Tibial nerve (tissue), 4 donors: ENCODE results near the gene MAP3K7CL.

Source experiments
- EP300 ChIP-seq, 2 donors: sonication (generic); formaldehyde crosslinking; IDR thresholded peaks; one replicate each; pipeline ENCODE4 v1.6.1; 2017; ENCODE audit warnings: antibody characterized with exemption in 2 of 2, mild to moderate bottlenecking in 1 of 2
- POLR2A ChIP-seq, 2 donors: fragments of 450-650 bp; IDR thresholded peaks; one replicate each; pipeline ENCODE4 v1.6.1; 2017; ENCODE audit warnings: antibody characterized with exemption in 2 of 2, mild to moderate bottlenecking in 2 of 2, moderate library complexity in 2 of 2
- TF ChIP-seq, protein P1 (sequence below), 5 experiments: fragments of 200-600 bp in 3 of 5; fragments of 450-650 bp in 2 of 5; sonication (generic) in 3 of 5; IDR thresholded peaks; one replicate each; pipeline ENCODE4 v1.5.1; 2016 to 2019; ENCODE audit warnings: antibody characterized with exemption in 5 of 5, mild to moderate bottlenecking in 3 of 5, moderate library complexity in 2 of 5

DNA sequence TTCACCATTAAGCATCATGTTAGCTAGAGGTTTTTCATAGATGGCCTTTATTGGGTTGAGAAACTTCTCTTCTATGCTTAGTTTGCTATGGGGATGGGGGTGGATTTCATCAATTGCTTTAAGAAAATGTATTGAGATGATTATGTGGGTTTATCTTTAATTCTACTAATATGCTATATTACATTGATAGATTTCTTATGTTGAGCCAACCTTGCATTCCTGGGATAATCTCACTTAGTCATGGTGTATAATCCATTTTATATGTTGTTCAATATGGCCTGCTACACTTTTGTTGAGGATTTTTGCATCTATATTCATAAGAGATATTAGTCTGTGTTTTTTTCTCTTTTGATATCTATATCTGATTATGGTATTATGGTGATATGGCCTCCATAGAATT, 70.7 kb downstream of the MAP3K7CL start:
- TF ChIP-seq, protein P1, sequence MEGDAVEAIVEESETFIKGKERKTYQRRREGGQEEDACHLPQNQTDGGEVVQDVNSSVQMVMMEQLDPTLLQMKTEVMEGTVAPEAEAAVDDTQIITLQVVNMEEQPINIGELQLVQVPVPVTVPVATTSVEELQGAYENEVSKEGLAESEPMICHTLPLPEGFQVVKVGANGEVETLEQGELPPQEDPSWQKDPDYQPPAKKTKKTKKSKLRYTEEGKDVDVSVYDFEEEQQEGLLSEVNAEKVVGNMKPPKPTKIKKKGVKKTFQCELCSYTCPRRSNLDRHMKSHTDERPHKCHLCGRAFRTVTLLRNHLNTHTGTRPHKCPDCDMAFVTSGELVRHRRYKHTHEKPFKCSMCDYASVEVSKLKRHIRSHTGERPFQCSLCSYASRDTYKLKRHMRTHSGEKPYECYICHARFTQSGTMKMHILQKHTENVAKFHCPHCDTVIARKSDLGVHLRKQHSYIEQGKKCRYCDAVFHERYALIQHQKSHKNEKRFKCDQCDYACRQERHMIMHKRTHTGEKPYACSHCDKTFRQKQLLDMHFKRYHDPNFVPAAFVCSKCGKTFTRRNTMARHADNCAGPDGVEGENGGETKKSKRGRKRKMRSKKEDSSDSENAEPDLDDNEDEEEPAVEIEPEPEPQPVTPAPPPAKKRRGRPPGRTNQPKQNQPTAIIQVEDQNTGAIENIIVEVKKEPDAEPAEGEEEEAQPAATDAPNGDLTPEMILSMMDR (IDR thresholded peaks at IDR 0.05), result no peak
- no peak for TF ChIP-seq POLR2A (IDR thresholded peaks at IDR 0.05)
- no peak for TF ChIP-seq EP300 (IDR thresholded peaks at IDR 0.05)
